Ovary (tissue), 3 donors: ENCODE measurements around the gene NME9.

Experiments used
- CTCF ChIP-seq, 3 donors: fragments of 450-650 bp in 2 of 3; fragments of 200-600 bp in 1 of 3; IDR thresholded peaks; one replicate each; pipeline versions ENCODE4 v1.5.1 to v1.8.0; 2016 to 2022; ENCODE audit warnings: antibody characterized with exemption in 3 of 3, mild to moderate bottlenecking in 1 of 3
- EP300 ChIP-seq: sonication (generic); formaldehyde crosslinking; IDR thresholded peaks from one replicate; pipeline ENCODE4 v1.6.1; 2017; ENCODE audit warnings: antibody characterized with exemption
- POLR2A ChIP-seq: fragments of 450-650 bp; IDR thresholded peaks from one replicate; pipeline ENCODE4 v1.6.1; 2017; ENCODE audit warnings: antibody characterized with exemption, mild to moderate bottlenecking, moderate library complexity
- donor health status: DM: no; HTN: no; CAD: no.

- TF ChIP-seq POLR2A (no peak), CTCF (IDR thresholded peaks at IDR 0.05) (no peak), EP300 (no peak)
Measured at GRCh38 chr3:138310494-138310893, 19.2 kb downstream of the NME9 start.
